Aorta (tissue), 4 donors: ENCODE measurements around the gene TIMELESS. TPM values are rescaled to one million over a fixed set of nuclear protein-coding genes. Genes with fewer than 3 reads are reported as not detected.

ENCODE experiments used
- polyA plus RNA-seq, 2 donors: library from polyadenylated mRNA; stranded (reverse); fragments of 200-250 nt; gene quantifications; one replicate each; pipeline ENCODE4 v1.2.3, GENCODE V29; 2013
- total RNA-seq, 2 donors: library from RNA; stranded (reverse); fragmentation: NEBNext Ultra II Directional; extraction: Animal tissue kit (Norgen Biotek cat#: 25700); gene quantifications; one replicate each; pipeline ENCODE4 v1.2.1, GENCODE V29; 2021
- donor health status: healthy with polysubstance abuse.
- donor health status: Bipolar disorder and iron deficiency.
- donor health status: DM: no; HTN: no; CAD: no.
- donor health status: DM: yes; HTN: yes; CAD: no.

The TIMELESS gene
- total and polyA plus RNA-seq, 4 donors = 1.8 to 5.9 (median 4.3) TPM

Other genes with a start within 250 kb of the TIMELESS start
- 10 to 100 TPM; 50.9 to 61.4 TPM for gene RNF41, start 227.5 kb downstream of the TIMELESS start, total RNA-seq
- gene RNF41, start 227.5 kb downstream of the TIMELESS start, polyA plus RNA-seq = 10 to 100 TPM; 32.9 to 39.3 TPM
- gene NABP2, start 225.1 kb downstream of the TIMELESS start, total RNA-seq = 10 to 100 TPM; 18.6 to 19.7 TPM
- 10 to 100 TPM; 25.7 to 28.6 TPM for gene NABP2, start 225.1 kb downstream of the TIMELESS start, polyA plus RNA-seq
- not detected for gene SLC39A5, start 219.4 kb downstream of the TIMELESS start, total RNA-seq
- 10 to 100 TPM in 1 of 2 donors, 1 to 10 TPM in 1; 1.1 to 21.4 TPM for gene SLC39A5, start 219.4 kb downstream of the TIMELESS start, polyA plus RNA-seq
- gene ANKRD52, start 191.0 kb downstream of the TIMELESS start, total RNA-seq = 10 to 100 TPM; 30.5 to 37.9 TPM
- gene ANKRD52, start 191.0 kb downstream of the TIMELESS start, polyA plus RNA-seq = 1 to 10 TPM; 4.4 to 9.3 TPM
- gene COQ10A, start 182.5 kb downstream of the TIMELESS start, total RNA-seq = 10 to 100 TPM; 11.1 to 11.2 TPM
- gene COQ10A, start 182.5 kb downstream of the TIMELESS start, polyA plus RNA-seq = 10 to 100 TPM; 11.9 to 18.9 TPM
- 100 to 1,000 TPM; 103 to 104 TPM for gene CS, start 149.1 kb downstream of the TIMELESS start, total RNA-seq
- gene CS, start 149.1 kb downstream of the TIMELESS start, polyA plus RNA-seq = 10 to 100 TPM; 49.5 to 56.3 TPM
- gene CNPY2, start 133.4 kb downstream of the TIMELESS start, total RNA-seq = 10 to 100 TPM; 72.2 to 92.0 TPM
- gene CNPY2, start 133.4 kb downstream of the TIMELESS start, polyA plus RNA-seq = 100 to 1,000 TPM in 1 of 2 donors, 10 to 100 TPM in 1; 96.2 to 149 TPM
- 10 to 100 TPM; 40.1 to 83.5 TPM for gene PAN2, start 115.4 kb downstream of the TIMELESS start, total RNA-seq
- 10 to 100 TPM in 1 of 2 donors, 1 to 10 TPM in 1; 6.1 to 73.2 TPM for gene PAN2, start 115.4 kb downstream of the TIMELESS start, polyA plus RNA-seq
- gene IL23A, start 110.5 kb downstream of the TIMELESS start, total RNA-seq = under 1 TPM in 1 of 2 donors, not detected in 1; 0.52 TPM
- gene IL23A, start 110.5 kb downstream of the TIMELESS start, polyA plus RNA-seq = not detected
- gene STAT2, start 89.3 kb downstream of the TIMELESS start, total RNA-seq = 100 to 1,000 TPM; 129 to 191 TPM
- 100 to 1,000 TPM in 1 of 2 donors, 10 to 100 TPM in 1; 20.0 to 111 TPM for gene STAT2, start 89.3 kb downstream of the TIMELESS start, polyA plus RNA-seq
- gene APOF, start 86.6 kb downstream of the TIMELESS start, total RNA-seq = not detected
- gene APOF, start 86.6 kb downstream of the TIMELESS start, polyA plus RNA-seq = under 1 TPM in 1 of 2 donors, not detected in 1; 0.50 TPM
- not detected for gene MIP, start 5.2 kb upstream of the TIMELESS start, total RNA-seq
- not detected for gene MIP, start 5.2 kb upstream of the TIMELESS start, polyA plus RNA-seq
- gene SPRYD4, start 19.2 kb upstream of the TIMELESS start, total RNA-seq = 1 to 10 TPM; 2.1 to 3.6 TPM
- gene SPRYD4, start 19.2 kb upstream of the TIMELESS start, polyA plus RNA-seq = 1 to 10 TPM; 1.6 to 1.8 TPM
- 1 to 10 TPM in 1 of 2 donors, under 1 TPM in 1; 0.58 to 1.5 TPM for gene GLS2, start 38.7 kb upstream of the TIMELESS start, total RNA-seq
- 1 to 10 TPM; 1.0 to 1.4 TPM for gene GLS2, start 38.7 kb upstream of the TIMELESS start, polyA plus RNA-seq
- gene RBMS2, start 72.4 kb upstream of the TIMELESS start, total RNA-seq = 10 to 100 TPM; 67.4 to 72.0 TPM
- gene RBMS2, start 72.4 kb upstream of the TIMELESS start, polyA plus RNA-seq = 10 to 100 TPM; 12.5 to 18.2 TPM
- 100 to 1,000 TPM in 1 of 2 donors, 10 to 100 TPM in 1; 89.3 to 130 TPM for gene BAZ2A, start 180.9 kb upstream of the TIMELESS start, total RNA-seq
- gene BAZ2A, start 180.9 kb upstream of the TIMELESS start, polyA plus RNA-seq = 10 to 100 TPM; 15.2 to 35.2 TPM
- 100 to 1,000 TPM; 216 to 262 TPM for gene ATP5F1B, start 196.6 kb upstream of the TIMELESS start, total RNA-seq
- gene ATP5F1B, start 196.6 kb upstream of the TIMELESS start, polyA plus RNA-seq = 100 to 1,000 TPM; 289 to 327 TPM
- gene PTGES3, start 238.9 kb upstream of the TIMELESS start, total RNA-seq = 100 to 1,000 TPM; 148 to 153 TPM
- 100 to 1,000 TPM; 142 to 221 TPM for gene PTGES3, start 238.9 kb upstream of the TIMELESS start, polyA plus RNA-seq